HG03432 (cell line): Measurements from ENCODE around the gene SYTL1.
A peak's percentile ranks its signal among the peaks of the same experiment; 100 is the strongest.

Experiments used
- ATAC-seq: cut with Tn5 transposase; IDR thresholded peaks from one replicate; pipeline ENCODE4 v1.9.1; 2021; ENCODE audit warnings: mild to moderate bottlenecking, moderate library complexity; ENCODE audit not compliant: unreplicated experiment

The SYTL1 gene

DNA sequence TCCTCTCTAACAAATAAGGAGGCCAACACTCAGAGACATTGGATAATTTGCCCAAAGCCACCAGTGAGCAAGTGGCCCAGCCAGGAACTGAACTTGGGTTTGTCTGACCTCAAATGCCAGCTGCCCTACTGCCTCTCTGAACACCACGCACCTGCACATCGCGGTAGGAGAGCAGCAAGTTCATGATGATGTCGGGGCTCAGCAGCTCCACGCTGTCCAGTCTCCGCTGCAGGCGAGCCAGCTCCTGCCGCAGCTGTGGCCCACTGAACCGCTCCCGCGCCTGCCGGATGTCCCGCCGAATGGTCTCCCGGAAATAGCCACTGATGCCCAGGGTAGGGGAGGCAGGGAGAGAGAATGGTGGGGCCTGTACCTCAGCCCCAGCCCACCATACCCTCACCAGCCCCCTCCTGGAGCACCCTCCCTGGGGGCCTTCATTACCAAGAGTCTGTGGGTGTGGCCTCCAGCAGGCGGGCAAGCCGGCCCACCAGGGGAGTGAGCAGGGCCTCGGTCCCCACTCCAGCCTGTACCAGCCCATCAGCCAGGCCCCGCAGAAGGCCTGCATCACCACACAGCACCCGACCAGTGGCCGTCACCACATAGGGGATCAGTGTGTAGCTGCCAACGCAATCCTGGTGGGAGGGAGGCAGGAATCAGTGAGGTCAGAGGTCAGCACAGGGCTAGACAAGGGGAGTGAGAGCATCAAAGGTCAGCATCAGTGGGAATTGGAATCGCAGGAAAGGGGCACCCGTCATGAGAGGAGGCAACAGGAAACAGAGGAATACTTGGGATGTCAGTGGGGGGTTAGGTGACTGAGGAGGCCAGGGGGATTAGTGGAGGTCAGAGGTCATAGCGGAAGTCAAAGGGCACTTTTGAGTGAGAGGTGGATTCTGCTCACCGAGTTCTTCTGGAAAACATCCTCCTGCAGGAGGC is 22.2 kb downstream of the SYTL1 start:
- no peak for ATAC-seq

DNA sequence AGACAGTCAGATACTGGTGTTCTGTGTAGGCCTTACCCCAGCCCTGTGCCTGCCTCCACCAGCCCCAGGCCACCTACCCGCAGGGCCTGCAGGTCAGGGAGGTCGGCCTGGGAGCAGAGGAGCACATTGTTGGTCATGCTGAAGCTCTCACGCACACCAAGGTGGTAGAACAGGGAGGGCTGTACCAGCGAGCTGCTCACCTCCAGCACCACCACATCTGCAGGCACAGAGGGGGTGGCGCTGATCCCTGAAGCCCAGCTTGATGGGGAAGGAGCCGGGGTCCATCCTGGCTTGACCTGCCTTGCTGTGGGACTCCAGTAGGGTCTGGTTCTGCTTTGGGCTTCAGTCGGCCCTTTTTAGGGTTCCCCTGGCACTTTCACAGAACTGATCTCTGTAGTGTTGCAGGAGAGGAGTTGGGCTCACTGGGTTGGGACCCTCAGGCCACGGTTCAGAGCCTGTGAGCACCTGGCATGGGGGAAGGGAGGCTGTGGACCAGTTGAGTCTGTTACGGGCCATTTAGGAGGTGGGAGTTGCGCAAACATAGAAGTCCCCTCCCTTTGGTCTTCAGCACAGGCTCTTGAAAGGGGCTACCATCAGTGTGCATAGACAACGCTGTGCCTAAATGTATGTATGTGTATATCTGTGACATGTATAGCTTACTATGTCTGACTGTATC is 23.0 kb downstream of the SYTL1 start:
- ATAC-seq = no peak

DNA sequence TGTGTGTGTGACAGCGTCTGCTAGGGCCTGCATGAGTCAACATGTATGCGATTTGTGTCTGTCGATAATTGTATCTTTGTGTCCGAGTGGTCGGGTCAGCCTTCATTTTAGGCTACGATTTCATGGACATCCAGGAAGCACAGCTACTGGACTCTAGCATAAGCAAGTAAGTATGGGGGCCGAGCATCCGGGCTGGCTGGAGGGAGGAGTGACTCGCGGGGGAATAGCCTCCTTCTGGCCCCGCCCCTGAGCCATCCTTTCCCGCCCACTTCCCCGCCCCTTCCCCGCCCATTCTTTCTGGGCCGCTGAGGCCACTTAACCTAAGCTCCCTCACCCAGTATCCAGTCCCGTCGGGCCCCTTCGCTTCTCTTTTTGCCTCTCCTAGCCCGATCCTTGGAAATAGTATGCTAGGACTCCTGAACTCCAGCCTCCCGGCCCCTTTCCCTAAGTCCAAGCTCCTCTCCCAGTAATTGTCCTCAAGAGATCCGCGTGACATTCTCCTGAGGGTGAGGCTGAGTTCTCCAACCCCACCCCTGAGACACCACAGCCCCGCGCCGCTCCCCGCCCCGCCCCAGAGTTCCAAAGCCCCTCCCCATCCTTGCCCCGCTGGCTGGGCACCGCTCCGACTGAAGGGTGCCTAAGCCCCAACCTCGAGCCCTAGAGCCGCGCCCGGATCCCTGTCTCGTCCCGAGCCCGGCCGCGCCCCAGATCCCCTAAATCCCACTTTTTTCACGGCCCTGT is 23.7 kb downstream of the SYTL1 start:
- ATAC-seq = peak; percentile 42

DNA sequence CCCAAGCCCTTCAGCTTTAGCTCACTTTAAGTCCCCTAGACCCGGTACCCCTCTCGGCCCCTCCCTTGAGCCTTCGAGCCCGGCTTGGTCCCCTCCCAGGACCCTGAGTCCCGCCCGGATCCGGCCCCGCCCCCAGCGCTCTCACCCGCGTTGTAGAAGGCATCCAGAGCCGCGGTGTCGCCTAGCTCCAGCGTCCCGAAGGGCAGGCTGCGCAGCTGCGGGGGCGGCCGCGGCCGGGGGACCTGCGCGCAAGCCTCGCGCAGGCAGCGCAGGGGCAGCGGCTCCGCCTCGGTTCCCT is 24.2 kb downstream of the SYTL1 start:
- ATAC-seq = peak; percentile 34

DNA sequence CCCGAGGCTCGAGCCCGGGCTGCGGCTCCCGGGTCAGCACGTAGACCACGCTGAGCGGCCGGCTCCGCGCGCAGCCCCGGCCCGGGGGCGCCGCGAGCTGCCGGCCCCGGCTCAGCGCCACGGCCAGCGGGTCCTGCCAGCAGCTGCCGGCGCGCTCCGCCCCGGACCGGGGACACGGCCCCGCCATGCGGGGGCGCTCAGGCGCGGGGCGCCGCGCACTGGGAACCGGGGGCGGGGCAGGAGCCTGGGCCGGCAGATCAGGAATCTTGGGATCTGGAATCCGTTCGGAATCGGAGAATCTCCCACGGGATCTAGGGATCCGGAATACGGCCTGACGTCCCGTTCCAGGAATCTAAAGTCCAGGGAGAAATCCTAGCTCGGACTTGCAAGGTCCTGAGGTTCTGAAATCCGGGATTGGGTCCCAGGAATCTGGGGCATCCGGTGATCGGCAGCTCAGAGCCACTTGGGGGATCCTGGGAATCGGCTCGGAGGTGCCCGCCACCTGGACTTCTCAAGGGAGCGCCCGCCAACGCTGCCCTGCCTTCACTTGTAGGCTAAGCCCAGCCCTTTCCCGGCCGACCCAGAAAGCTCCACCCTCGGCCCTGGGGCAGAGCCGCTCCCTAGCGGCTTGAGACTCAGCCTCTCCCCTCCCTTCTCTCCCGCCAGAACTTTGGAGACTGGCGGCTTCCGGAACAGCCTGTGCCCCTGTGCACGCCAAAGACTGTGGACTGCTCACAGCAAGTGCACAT is 24.8 kb downstream of the SYTL1 start, which contains the start of gene MAP3K6:
TSS of gene MAP3K6 (minus strand) at position 551 of the 749 bp plus-strand sequence. CDS start at position 187, 364 bp downstream.
- peak; percentile 37 for ATAC-seq

DNA sequence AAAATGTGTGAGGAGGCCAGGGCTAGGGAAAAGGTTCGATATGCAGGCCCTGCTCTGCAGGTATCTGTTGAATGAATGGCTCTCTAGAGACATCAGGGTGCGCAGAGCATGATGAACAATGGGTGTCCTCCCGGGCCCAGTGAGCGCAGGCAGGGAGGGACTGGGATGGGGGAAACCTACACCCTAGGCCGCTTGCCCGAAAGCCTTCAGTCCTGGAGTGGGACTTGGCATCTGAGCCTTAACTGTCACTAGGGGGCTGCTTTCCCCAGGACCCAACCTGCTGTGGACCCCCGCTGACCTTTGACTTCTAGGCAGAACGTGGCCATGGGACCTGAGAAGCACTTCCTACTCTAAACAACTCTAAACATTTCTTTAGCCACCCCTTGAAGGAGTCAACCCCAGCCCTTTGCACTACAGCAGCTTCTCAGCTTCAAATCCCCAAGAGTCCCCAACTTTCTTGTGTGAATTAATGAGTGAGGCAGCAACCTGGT is 25.4 kb downstream of the SYTL1 start:
- ATAC-seq = no peak

DNA sequence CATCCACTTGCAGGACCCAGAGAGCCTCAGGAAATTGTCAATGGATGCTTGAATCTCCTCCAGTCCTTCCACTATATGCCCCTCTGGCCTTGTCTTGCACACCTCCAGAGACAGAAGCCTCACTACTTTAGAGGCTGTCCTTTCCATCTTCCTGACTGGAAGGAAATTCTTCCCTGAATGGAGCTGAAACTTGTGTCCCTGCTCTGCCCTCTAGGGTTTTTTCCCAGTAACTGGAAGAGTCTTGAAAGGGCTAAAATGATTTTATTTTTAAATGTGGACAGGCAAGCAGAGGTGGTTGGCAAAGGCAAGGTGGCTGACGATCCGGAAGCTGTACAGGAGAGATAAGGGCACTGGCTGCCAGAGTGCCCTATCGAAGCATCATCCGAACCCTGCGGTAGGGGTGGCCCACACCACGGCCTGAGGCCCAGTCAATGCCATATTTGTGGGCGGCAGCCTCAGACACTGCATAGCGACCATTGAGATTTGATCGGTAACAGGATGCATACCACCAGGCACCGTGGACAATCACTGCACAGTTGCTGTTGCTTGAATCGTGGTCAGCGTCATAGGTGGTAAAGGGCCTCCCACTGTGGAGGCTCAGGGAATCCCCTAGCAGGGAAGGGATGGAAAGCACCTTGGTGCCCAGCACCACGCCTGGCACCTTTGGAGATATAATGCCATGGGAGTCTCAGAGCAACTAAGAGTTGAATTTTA is 27.2 kb downstream of the SYTL1 start:
- no peak for ATAC-seq

DNA sequence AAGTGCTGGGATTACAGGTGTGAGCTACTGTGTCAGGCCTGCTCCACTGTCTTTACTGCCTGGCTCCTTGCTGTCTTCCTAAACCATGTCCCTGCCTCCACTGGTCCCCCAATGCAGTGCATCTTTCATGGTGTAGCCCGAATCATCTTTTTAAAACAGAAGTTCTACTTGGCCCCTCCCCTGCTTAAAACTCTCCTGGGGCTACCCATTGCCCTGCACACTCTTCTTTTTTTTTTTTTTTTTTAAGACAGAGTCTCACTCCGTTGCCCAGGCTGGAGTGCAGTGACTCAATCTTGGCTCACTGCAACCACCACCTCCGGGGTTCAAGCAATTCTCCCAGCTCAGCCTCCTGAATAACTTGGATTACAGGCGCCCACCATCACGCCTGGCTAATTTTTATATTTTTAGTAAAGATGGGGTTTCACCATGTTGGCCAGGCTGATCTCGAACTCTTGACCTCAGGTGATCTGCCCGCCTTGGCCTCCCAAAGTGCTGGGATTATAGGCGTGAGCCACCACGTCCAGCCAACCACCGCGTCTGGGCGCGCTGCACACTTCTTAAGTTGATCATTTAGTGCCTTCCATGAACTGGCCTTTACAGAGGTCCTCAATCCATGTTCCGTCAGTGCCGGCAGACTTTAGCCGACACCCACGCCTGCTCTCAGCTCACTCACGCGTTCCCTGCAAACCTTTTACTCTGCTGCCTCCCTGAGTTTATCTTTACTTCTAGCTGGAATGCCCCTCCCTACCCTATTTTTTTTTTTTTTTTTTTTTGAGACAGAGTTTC is 30.4 kb downstream of the SYTL1 start:
- no peak for ATAC-seq

DNA sequence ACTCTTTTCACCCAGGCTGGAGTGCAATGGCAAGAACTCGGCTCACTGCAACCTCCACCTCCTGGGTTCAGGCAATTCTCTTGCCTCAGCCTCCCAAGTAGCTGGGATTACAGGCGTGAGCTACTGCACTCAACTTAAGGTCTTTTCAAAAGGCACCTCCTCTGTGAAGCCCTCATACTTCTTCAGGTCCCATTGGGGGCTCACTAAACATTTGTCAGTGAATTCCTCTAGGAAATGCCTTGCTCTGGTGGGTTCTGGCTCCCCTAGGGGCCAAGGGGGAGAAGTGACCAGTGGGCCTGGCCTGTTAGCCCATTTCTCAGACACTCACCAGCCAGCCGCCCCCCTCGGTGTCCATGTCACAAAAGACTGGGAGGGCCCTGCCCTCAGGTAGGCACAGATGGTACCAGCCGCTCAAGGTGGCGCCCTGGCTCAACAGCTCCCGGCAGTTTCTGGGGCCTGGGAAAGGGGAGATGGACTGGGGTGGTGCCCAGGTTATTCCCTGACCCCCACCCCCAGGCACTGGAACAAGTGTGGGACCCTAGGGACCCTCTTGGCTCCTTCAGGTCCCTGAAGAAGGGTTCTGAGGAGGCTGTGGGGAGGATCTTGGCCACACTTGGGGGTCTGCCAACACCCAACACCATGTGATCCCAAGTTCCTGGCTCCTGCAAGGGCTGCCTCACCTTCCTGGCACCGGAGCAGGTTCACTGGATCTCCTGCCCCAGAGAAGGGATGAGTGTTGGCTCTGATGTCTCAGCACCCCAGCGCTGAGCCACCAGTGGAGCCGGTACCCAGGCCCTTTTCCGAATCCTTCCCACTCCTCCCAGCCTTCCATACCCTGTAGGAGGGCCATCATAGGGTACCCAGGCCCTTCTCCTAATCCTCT is 31.2 kb downstream of the SYTL1 start:
- ATAC-seq = no peak

DNA sequence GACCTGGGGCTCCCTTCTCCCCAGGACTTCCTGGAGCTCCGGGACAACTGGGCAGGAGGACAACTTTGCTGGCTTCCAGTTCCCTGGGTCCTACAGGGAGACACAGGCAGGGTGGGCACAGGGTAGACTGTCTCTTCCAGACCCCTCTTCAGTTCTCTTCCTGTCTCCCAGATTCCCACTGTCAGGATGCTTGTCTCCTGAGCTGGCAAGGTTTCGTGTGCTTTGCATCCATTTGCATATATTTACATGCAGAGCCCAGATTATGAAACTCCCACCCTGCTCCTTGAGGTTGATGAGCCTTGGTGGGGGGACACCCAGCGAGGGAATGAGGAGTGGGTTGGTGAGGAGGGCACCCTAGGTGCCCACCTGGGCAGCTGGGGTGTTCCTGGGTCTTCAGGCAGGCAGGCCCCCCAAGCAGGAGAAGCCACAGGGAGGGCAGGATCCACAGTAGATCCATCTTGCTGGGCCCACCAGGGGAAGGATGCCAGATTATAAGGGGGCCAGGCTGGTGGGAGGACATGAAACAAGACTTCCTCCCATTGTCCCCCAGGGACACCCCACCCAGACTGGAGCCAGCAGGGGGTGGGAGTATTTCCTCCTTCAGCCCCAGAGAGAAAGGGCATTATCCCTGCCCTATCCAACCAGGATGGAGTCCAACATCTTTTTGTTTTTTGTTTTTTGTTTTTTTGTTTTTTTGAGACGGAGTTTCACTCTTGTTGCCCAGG is 32.7 kb downstream of the SYTL1 start, which contains the start of gene FCN3:
TSS of gene FCN3 (minus strand) at position 463 of the 725 bp plus-strand sequence. CDS start at position 457, 6 bp downstream.
- no peak for ATAC-seq

DNA sequence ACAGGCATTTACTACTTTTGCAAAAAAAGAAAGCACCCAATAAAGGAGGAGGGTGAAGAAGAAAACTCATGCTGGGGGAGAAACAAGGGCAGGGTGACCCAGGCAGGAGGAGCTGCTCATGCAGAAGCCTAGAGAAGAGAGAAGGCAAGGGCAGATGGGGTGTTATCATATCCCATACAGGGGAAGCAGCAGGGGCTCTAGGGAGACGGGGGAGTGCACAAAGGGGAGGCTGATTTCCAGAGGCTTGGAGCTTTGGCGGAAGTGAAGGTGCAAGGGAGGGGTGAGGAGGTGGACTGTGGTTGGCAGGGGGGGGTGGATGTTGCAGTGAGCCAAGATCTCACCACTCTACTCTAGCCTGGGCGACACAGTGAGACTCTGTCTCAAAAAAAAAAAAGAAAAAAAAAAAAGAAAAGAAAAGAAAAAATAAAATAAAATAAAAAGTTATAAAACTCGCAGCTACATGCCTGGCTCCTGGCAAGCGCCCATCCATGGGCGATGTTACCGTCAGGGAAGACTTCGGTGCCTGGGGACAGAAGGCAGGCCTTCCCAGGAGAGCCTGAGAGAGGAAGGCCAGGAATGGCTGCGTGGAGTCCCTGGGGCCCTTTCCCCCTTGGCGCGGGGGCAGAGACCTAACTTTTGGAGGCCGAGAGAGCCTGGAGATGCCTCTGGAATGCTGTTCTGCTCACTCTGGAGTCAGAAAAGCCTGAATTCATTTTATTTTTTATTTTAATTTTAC is 36.1 kb downstream of the SYTL1 start:
- ATAC-seq = no peak

DNA sequence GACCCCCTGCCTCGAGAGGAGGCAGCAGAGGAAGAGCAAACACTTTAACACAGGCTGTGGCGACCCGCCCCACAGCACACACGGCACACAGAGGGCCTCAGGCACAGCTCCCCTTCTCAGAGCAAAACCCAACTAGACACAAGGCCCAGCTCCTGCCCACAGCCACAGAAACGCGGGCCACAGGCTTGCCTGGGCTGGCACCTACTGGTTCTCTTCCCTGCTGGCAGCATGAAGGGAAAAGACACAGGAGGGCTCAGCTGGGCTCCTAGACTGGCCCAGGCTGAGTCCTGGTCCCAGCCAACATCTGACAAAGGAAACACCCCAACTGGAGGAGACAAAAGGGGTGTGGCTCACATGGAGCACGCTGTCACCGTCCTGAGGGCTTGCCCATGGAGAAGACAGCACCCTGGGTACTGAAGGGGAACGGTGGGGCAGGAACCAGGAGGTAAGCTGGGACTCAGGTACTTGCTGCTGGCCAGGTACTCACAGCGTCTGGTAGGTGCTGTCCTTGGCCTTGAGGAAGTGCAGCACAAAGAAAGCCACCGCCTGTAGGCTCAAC is 37.8 kb downstream of the SYTL1 start:
- ATAC-seq = no peak

DNA sequence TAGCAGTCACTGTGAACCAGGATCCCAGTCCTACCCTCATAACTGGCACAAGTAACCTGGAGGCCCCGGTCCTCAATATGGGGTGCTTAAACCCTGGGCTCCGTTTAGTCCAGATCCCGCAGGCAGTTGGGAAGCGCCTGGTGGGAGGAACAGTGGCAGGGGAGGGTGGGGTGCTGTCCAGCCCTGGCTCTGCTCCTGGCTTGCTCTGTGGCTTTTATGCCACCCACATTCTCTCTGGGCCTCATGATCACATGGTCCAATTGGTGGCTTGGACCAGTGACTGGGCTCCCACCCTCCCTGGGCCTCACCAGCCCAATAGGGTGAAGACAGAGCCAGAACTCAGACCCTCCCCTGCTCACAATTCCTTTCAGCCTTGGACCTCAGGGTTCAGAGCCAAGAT is 38.4 kb downstream of the SYTL1 start:
- no peak for ATAC-seq

DNA sequence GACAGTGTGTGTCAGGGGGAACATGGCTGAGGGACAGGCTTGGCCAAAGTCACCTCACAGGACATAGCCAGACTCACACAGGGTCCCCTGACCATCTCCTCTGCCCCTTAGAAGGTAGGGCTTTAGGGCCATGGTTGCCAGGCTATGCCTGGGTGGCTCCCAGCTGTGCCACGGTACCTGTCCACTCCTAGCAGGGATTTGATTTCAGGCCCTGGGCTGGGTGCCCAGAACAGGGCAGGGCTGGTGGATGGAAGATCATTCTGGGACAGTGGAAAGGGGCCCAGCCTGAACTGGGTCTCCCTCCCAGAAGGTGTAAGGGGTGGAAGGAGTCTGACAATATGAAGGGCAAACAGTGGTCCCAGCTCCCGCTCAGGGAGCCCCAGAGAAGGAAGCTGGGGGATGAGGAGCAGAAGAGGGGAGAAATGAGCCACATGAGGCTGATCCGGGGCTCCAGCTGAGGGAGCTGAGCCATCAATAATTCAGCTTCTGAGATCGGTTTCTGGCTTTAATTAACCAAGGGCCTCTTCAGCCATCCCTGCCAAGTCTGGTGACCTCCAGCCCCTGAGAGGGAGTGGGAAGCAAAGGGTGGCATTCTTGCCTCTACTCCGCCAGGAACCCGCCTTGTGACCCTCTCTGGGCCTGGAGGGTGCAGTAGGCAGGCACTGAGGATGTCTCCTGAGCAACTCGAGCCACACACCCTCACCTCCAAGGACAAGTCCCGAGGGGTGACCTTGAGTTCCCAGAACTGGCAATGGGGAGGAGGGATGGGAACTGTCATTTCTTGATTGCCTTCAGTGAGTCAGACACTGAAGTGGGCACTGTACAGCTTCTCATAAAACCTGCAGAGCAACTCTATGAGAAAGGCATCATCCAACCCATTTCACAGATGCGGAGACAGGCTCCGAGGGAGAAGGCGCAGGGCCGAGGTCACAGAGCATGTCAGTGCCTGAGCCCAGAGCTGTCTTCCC is 39.2 kb downstream of the SYTL1 start:
- no peak for ATAC-seq
